Left lung (tissue), 10 donors: ENCODE results near the gene SBF1. TPM values are rescaled to one million over a fixed set of nuclear protein-coding genes. Genes with fewer than 3 reads are reported as not detected.
A peak's percentile ranks its signal among the peaks of the same experiment; 100 is the strongest.

Source experiments
- ATAC-seq: fragments of 200-7000 bp; cut with Tn5 transposase; one replicate; pipeline ENCODE4 v1.9.1; 2020; ENCODE audit warnings: moderate library complexity
- DNase-seq, 4 donors: peaks; one replicate each; pipeline ENCODE4 v3.0.0-alpha.2; 2013 to 2020
- H3K27ac ChIP-seq, 2 donors: fragments of 200-600 bp; sonication (generic) in 1 of 2; one replicate each; pipeline versions ENCODE4 v1.5.0 to v1.8.0; 2020 to 2021
- H3K27me3 ChIP-seq, 2 donors: fragments of 200-600 bp; sonication (generic) in 1 of 2; one replicate each; pipeline versions ENCODE4 v1.5.0 to v1.8.0; 2020 to 2021
- H3K36me3 ChIP-seq, 2 donors: fragments of 200-600 bp; sonication (generic) in 1 of 2; one replicate each; pipeline versions ENCODE4 v1.5.0 to v1.8.0; 2020 to 2021
- H3K4me1 ChIP-seq, 2 donors: fragments of 200-600 bp; one replicate each; pipeline ENCODE4 v1.8.0; 2021
- H3K4me3 ChIP-seq, 2 donors: fragments of 200-600 bp; sonication (generic) in 1 of 2; one replicate each; pipeline versions ENCODE4 v1.5.0 to v1.8.0; 2020 to 2021; ENCODE audit warnings: mild to moderate bottlenecking in 1 of 2
- H3K9me3 ChIP-seq, 2 donors: fragments of 200-600 bp; sonication (generic) in 1 of 2; one replicate each; pipeline versions ENCODE4 v1.5.0 to v1.8.0; 2020 to 2021
- intact Hi-C, 2 donors: fragments of 100-400 bp; cut with DNase I; formaldehyde crosslinking; loops; one replicate each; pipeline versions ENCODE4 v1.11.2 to v1.14.2; 2022
- polyA plus RNA-seq, 6 donors: library from polyadenylated mRNA; unstranded; fragments of 120-200 nt; gene quantifications; one replicate each; pipeline ENCODE4 v1.2.1, GENCODE V29; 2013; ENCODE audit not compliant: insufficient read length in 6 of 6
- total RNA-seq, 2 donors: library from RNA; stranded (reverse); fragmentation: NEBNext Ultra II Directional; extraction: Animal tissue kit (Norgen Biotek cat#: 25700); gene quantifications; one replicate each; pipeline ENCODE4 v1.2.1, GENCODE V29; 2021
- TF ChIP-seq, protein P1 (sequence below), 2 donors: fragments of 200-600 bp; sonication (generic) in 1 of 2; IDR thresholded peaks; one replicate each; pipeline versions ENCODE4 v1.5.0 to v1.8.0; 2021; ENCODE audit warnings: antibody characterized with exemption in 2 of 2
- donor health status: DM: no; HTN: yes; CAD: no.
- donor health status: DM: no; HTN: no; CAD: no.

The SBF1 gene
- total and polyA plus RNA-seq, 8 donors = 31.6 to 69.9 (median 41.9) TPM

- intact Hi-C loops = no loop called here
- no peaks in the 10 kb centered on the region for H3K9me3 ChIP-seq
- DNase-seq (peak in 1 of 4 donors; percentile 67), ATAC-seq (peak; percentile 97)
- peaks cover 0 to 18% of the 10 kb centered on the region in 2 donors for H3K36me3 ChIP-seq
- no peak overlapping the region for H3K4me3 ChIP-seq
- H3K27me3 ChIP-seq = no peaks in the 10 kb centered on the region
- TF ChIP-seq, protein P1, sequence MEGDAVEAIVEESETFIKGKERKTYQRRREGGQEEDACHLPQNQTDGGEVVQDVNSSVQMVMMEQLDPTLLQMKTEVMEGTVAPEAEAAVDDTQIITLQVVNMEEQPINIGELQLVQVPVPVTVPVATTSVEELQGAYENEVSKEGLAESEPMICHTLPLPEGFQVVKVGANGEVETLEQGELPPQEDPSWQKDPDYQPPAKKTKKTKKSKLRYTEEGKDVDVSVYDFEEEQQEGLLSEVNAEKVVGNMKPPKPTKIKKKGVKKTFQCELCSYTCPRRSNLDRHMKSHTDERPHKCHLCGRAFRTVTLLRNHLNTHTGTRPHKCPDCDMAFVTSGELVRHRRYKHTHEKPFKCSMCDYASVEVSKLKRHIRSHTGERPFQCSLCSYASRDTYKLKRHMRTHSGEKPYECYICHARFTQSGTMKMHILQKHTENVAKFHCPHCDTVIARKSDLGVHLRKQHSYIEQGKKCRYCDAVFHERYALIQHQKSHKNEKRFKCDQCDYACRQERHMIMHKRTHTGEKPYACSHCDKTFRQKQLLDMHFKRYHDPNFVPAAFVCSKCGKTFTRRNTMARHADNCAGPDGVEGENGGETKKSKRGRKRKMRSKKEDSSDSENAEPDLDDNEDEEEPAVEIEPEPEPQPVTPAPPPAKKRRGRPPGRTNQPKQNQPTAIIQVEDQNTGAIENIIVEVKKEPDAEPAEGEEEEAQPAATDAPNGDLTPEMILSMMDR (IDR thresholded peaks at IDR 0.05) = peak; percentile 56 to 68
- no peaks in the 10 kb centered on the region for H3K4me1 ChIP-seq
- H3K27ac ChIP-seq = no peak overlapping the region
Observed at GRCh38 chr22:50498322-50498890, 23.6 kb upstream of the SBF1 start.

GRCh38 chr22:50497093-50497492 is 22.3 kb upstream of the SBF1 start:
- Histone ChIP-seq H3K27me3 (no peaks in the 10 kb centered on the region), H3K27ac (no peak overlapping the region), H3K4me1 (no peaks in the 10 kb centered on the region), H3K4me3 (no peak overlapping the region), H3K9me3 (no peaks in the 10 kb centered on the region), H3K36me3 (peaks cover 0 to 5% of the 10 kb centered on the region in 2 donors)
- no peak for ATAC-seq
- DNase-seq = no peak
- intact Hi-C loops = no loop called here
- TF ChIP-seq, protein P1 (IDR thresholded peaks at IDR 0.05) = no peak

DNA sequence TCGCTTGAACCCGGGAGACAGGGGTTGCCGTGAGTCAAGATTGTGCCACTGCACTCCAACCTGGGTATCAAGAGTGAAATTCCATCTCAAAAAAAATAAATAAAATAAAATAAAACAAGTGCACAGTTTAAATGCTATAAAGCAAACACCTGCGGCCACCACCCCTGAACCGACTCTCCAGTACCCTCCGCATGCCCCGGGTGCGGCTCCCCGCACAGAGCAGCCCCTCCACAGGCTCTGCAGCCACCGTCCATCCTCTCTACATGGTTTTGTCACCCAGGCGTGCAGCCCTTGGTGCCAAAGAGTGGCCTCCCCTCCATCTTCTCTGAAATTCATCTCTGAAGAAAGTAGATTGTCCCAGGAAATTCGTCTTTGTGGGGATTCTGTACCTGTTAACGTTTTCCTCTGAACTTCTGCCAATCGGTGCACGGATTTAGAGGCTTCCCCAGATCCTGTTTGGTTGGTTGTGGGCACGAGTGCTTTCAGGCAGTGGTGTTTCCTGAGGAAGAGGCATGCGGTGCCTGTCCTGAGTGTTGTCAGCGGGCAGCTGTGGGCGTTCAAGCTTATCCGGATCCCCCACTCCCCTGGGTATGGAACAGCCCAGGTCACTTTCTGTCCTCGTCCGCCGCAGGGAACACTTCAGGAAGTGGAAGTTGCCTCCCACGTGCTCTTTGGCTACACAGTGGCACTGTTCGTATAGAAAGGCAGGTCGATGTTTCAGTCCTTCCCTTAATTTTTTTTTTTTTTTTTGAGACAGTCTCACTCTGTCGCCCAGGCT is 15.9 kb upstream of the SBF1 start:
- H3K27me3 ChIP-seq = peaks cover 0 to 33% of the 10 kb centered on the region in 2 donors
- ATAC-seq = peak; percentile 46
- intact Hi-C loops = no loop called here
- no peak for DNase-seq
- H3K4me1 ChIP-seq = no peaks in the 10 kb centered on the region
- H3K9me3 ChIP-seq = no peaks in the 10 kb centered on the region
- no peak overlapping the region for H3K27ac ChIP-seq
- TF ChIP-seq, protein P1 (IDR thresholded peaks at IDR 0.05) = no peak
- H3K4me3 ChIP-seq = no peak overlapping the region
- no peaks in the 10 kb centered on the region for H3K36me3 ChIP-seq

DNA sequence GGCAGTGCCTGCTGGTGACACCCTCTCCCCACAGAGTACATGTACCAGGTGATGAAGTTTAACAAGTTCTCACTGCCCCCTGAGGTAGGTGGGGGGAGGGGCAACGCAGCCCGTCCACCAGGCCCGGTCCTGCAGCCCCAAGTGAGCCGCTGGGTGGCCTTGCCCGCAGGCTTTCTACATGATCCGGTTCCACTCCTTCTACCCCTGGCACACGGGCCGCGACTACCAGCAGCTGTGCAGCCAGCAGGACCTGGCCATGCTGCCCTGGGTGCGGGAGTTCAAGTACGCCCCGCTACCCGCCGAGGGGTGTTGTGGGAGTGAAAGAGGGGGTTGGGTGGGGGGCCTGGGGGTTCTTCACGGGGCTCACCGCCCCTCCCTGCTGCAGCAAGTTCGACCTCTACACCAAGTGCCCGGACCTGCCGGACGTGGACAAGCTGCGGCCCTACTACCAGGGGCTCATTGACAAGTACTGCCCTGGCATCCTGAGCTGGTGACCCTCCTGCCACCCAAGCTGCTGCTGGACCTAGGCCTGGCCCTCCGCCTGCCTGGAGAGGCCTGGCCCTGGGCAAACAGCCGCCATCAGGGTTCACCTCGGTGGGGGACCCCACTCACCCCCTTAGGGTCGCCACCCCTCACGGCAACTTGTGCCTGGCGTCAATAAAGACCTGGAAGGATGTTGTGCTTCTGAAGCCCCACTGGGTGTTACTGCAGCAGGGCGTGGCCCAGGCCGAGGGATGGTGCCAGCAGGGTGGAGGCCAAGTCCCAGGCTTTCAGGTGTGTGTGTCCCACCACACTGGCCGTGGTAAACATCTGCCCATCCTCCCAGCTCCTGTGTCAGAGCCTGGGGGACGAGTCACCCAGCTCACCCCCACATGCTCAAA is 14.8 kb upstream of the SBF1 start:
- Histone ChIP-seq H3K4me1 (no peaks in the 10 kb centered on the region), H3K27ac (no peak overlapping the region), H3K4me3 (no peak overlapping the region), H3K36me3 (no peaks in the 10 kb centered on the region), H3K27me3 (peaks cover 0 to 43% of the 10 kb centered on the region in 2 donors), H3K9me3 (no peaks in the 10 kb centered on the region)
- ATAC-seq (no peak), DNase-seq (peak in 1 of 4 donors; percentile 67)
- intact Hi-C loops = no loop called here
- TF ChIP-seq, protein P1 (IDR thresholded peaks at IDR 0.05) = no peak

GRCh38 chr22:50488886-50489285 is 14.1 kb upstream of the SBF1 start:
- Histone ChIP-seq H3K27ac (no peak overlapping the region), H3K9me3 (no peaks in the 10 kb centered on the region), H3K4me1 (no peaks in the 10 kb centered on the region), H3K27me3 (peaks cover 0 to 50% of the 10 kb centered on the region in 2 donors), H3K36me3 (no peaks in the 10 kb centered on the region), H3K4me3 (no peak overlapping the region)
- no peak for DNase-seq
- intact Hi-C loops = no loop called here
- TF ChIP-seq, protein P1 (IDR thresholded peaks at IDR 0.05) = no peak
- ATAC-seq = no peak
